ENCODE measurements around the gene MYLK.

GRCh38 chr3:123813876-123814275 is 70.3 kb downstream of the MYLK start:
- TF ChIP-seq EZH2 (IDR thresholded peaks at IDR 0.05), result no peak
- TF ChIP-seq POLR2AphosphoS5 (IDR thresholded peaks at IDR 0.05; ENCODE audit: borderline replicate concordance, low read depth, low read length), result no peak
- TF ChIP-seq FOXP2 (optimal IDR thresholded peaks at IDR 0.05; ENCODE audit: control extremely low read depth, extremely low read length, insufficient read depth), result no peak

Measured in SK-N-MC (cell line).